Esophagus muscularis mucosa (tissue), 4 donors: ENCODE results near the gene CES3. TPM values are rescaled to one million over a fixed set of nuclear protein-coding genes. Genes with fewer than 3 reads are reported as not detected.
"Not testable (repeated sequence)": the region's sequence is repeated elsewhere in the genome, so short reads cannot be mapped to it uniquely, and the experiment has no call there.

Source experiments
- DNase-seq: peaks from one replicate; pipeline ENCODE4 v3.0.0-alpha.2; 2017; ENCODE audit errors: extremely low spot score
- H3K27ac ChIP-seq, 4 donors: fragments of 200-600 bp; sonication (generic); replicated peaks in 1 of 4; 1 replicate in 3 of 4; 2 replicates in 1 of 4; pipeline ENCODE4 v1.5.1; 2016 to 2019; ENCODE audit warnings: mild to moderate bottlenecking in 1 of 4
- H3K27me3 ChIP-seq, 4 donors: fragments of 200-600 bp; sonication (generic); one replicate each; pipeline versions ENCODE4 v1.5.1 to v1.6.0; 2016 to 2019
- H3K36me3 ChIP-seq, 4 donors: fragments of 200-600 bp; sonication (generic); one replicate each; pipeline ENCODE4 v1.5.1; 2016 to 2019
- H3K4me1 ChIP-seq, 4 donors: fragments of 200-600 bp; sonication (generic); one replicate each; pipeline ENCODE4 v1.5.1; 2016 to 2019
- H3K4me3 ChIP-seq, 4 donors: fragments of 200-600 bp; sonication (generic); 1 replicate in 2 of 4; 2 replicates in 2 of 4; pipeline ENCODE4 v1.5.1; 2016 to 2019; ENCODE audit warnings: mild to moderate bottlenecking in 4 of 4, moderate library complexity in 1 of 4
- H3K9me3 ChIP-seq, 4 donors: fragments of 200-600 bp; sonication (generic); 1 replicate in 3 of 4; 2 replicates in 1 of 4; pipeline ENCODE4 v1.5.1; 2016 to 2019
- CTCF ChIP-seq, 3 experiments: fragments of 200-600 bp in 2 of 3; fragments of 450-650 bp in 1 of 3; sonication (generic) in 2 of 3; IDR thresholded peaks; one replicate each; pipeline ENCODE4 v1.5.1; 2017 to 2019; ENCODE audit warnings: antibody characterized with exemption in 3 of 3, mild to moderate bottlenecking in 2 of 3, moderate library complexity in 1 of 3
- EP300 ChIP-seq: sonication (generic); formaldehyde crosslinking; IDR thresholded peaks from one replicate; pipeline ENCODE4 v1.6.1; 2017; ENCODE audit warnings: antibody characterized with exemption
- POLR2A ChIP-seq: fragments of 450-650 bp; IDR thresholded peaks from one replicate; pipeline ENCODE4 v1.6.1; 2017; ENCODE audit warnings: antibody characterized with exemption, moderate library complexity, mild to moderate bottlenecking, low read depth
- POLR2AphosphoS5 ChIP-seq, 2 donors: sonication (generic); formaldehyde crosslinking; IDR thresholded peaks; one replicate each; pipeline ENCODE4 v1.6.1; 2017; ENCODE audit warnings: antibody characterized with exemption in 2 of 2
- WGBS: methylation state at CpG from one replicate; pipeline ENCODE4 v1.1.5; 2018; 5-methylcytosine and 5-hydroxymethylcytosine counted together
- intact Hi-C: fragments of 100-400 bp; cut with DNase I; formaldehyde crosslinking; loops from one replicate; pipeline ENCODE4 v1.15.1; 2023
- total RNA-seq, 4 donors: library from RNA; depleted of rRNA; stranded (reverse); fragments of >200 nt; gene quantifications; one replicate each; pipeline versions ENCODE4 v1.1.0 to v1.2.1, GENCODE V29; 2016

The CES3 gene
- total RNA-seq, 4 donors from 2014 or later = 0.23 to 0.42 (median 0.33) TPM; not detected in 1

- no peak for DNase-seq
- H3K4me3 ChIP-seq = peak overlapping the region; percentile 77 to 99 (median 90)
- H3K27me3 ChIP-seq = no peaks in the 10 kb centered on the region
- H3K27ac ChIP-seq = peak overlapping the region; percentile 86 to 97 (median 93)
- no peak for TF ChIP-seq EP300
- no peak for TF ChIP-seq POLR2AphosphoS5 (IDR thresholded peaks at IDR 0.05)
- TF ChIP-seq POLR2A = no peak
- no peak for TF ChIP-seq CTCF (IDR thresholded peaks at IDR 0.05)
- peaks cover 0 to 48% (median 27%) of the 10 kb centered on the region in 4 donors for H3K36me3 ChIP-seq
- intact Hi-C loops = no loop called here
- peaks cover 37 to 59% (median 48%) of the 10 kb centered on the region in 4 donors for H3K4me1 ChIP-seq
- no peaks in the 10 kb centered on the region for H3K9me3 ChIP-seq
- 7% methylated on average over 10 of the region's 12 CpGs for WGBS
These were observed 27.3 kb upstream of the CES3 start for GRCh38 chr16:66933776-66934137.

GRCh38 chr16:66934138-66934838, 26.8 kb upstream of the CES3 start, which contains the start of gene CIAO2B:
Gene CIAO2B (minus strand): TSS chr16:66934402. CDS start chr16:66934364, 38 bp downstream.
- H3K4me3 ChIP-seq = peak within 1 kb of the TSS; percentile 77 to 99 (median 90)
- intact Hi-C loops = no loop called here
- WGBS = under 1% methylated on average over 17 of the region's 76 CpGs
- no peaks in the 10 kb centered on the region for H3K27me3 ChIP-seq
- DNase-seq = peak; percentile 96
- H3K36me3 ChIP-seq = peaks cover 3 to 53% (median 32%) of the 10 kb centered on the region in 4 donors
- TF ChIP-seq EP300 (no peak), POLR2AphosphoS5 (IDR thresholded peaks at IDR 0.05) (peak; percentile 98 to 99), POLR2A (peak; percentile 90), CTCF (IDR thresholded peaks at IDR 0.05) (peak in 1 of 3 experiments; percentile 5)
- peak within 1 kb of the TSS; percentile 86 to 97 (median 93) for H3K27ac ChIP-seq
- no peaks in the 10 kb centered on the region for H3K9me3 ChIP-seq
- H3K4me1 ChIP-seq = peaks cover 37 to 58% (median 48%) of the 10 kb centered on the region in 4 donors

DNA sequence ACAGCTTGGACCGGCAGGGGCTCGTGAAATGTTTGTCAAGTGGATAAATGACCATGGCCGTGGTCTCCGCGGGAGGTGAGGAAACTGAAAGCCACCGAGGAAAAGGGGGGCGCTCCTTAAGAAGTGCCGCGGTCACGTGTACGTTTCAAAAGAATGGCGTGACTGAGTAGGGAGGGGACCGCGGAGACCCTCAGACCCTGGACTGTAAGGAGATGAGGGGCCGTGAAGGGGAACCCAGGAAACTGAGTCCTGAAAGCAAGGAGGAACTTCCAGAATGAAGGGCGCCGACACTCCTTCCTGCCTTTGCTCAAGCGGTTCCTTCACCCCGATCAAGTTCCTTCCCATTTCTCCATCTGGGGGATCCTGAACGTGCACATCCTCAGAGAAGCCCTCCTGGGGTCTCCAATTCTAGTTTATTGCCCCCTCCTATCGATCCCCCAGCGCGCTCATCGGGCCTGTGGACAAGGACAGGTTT, 26.2 kb upstream of the CES3 start:
- Histone ChIP-seq H3K27ac (peak overlapping the region; percentile 86 to 97 (median 93)), H3K4me1 (peaks cover 37 to 58% (median 48%) of the 10 kb centered on the region in 4 donors), H3K36me3 (peaks cover 5 to 57% (median 38%) of the 10 kb centered on the region in 4 donors), H3K4me3 (peak overlapping the region; percentile 77 to 99 (median 90))
- DNase-seq, H3K9me3 ChIP-seq, intact Hi-C loops, H3K27me3 ChIP-seq: not testable (repeated sequence)
- WGBS = under 1% methylated on average over 24 of the region's 24 CpGs

DNA sequence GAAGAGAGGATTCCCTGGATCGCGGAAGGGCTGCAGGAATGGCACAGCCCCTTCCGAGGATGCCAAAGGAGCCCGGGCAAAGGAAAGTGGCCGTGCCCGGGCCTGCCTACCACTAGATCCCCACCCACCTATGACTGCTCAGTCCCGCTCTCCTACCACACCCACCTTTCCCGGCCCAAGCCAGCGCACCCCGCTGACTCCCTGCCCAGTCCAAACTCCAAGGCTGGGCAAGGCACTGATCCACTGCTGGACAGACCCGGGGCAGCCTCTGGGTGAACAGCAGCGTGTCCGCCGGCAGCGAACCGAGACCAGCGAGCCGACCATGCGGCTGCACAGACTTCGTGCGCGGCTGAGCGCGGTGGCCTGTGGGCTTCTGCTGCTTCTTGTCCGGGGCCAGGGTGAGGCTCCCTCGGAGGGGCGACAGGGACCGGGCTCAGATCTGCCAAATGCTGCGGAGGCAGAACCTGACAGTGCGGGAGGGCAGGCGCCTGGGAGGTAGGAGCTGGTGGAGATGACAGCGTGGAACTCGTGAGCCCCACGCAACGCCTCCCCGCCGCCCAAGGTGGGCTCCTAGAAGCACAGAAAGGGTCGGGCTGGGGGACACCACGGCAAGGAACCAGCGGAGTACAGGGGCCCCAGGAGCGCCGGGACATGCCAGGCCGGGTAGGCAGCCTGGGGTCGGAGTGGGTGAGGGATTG, 25.6 kb upstream of the CES3 start, which contains the start of gene CES2:
Gene CES2, plus strand, starts transcription at position 203 of the 698 bp plus-strand sequence. Its CDS starts 120 bp downstream, at position 323.
- intact Hi-C loops = no loop called here

More for the DNA sequence above, 25.6 kb upstream of the CES3 start, which contains the start of gene CES2:
- Histone ChIP-seq H3K9me3 (no peaks in the 10 kb centered on the region), H3K4me3 (peak within 1 kb of the TSS; percentile 77 to 99 (median 90)), H3K36me3 (peaks cover 11 to 57% (median 44%) of the 10 kb centered on the region in 4 donors), H3K27ac (peak within 1 kb of the TSS; percentile 86 to 97 (median 93)), H3K27me3 (no peaks in the 10 kb centered on the region), H3K4me1 (peaks cover 37 to 58% (median 48%) of the 10 kb centered on the region in 4 donors)
- no peak for TF ChIP-seq EP300
- no peak for TF ChIP-seq POLR2A
- no peak for TF ChIP-seq CTCF (IDR thresholded peaks at IDR 0.05)
- TF ChIP-seq POLR2AphosphoS5 (IDR thresholded peaks at IDR 0.05) = no peak
- DNase-seq = no peak
- WGBS = 31% methylated on average over 23 of the region's 44 CpGs
